Testis (tissue), 2 donors: ENCODE measurements around the gene SOCS7.

Experiments
- POLR2A ChIP-seq: fragments of 450-650 bp; IDR thresholded peaks from one replicate; pipeline ENCODE4 v1.6.1; 2017; ENCODE audit warnings: antibody characterized with exemption, mild to moderate bottlenecking, moderate library complexity
- TF ChIP-seq, protein P1 (sequence below), 3 experiments: fragments of 450-650 bp in 2 of 3; fragments of 200-600 bp in 1 of 3; sonication (generic) in 1 of 3; IDR thresholded peaks; one replicate each; pipeline ENCODE4 v1.5.1; 2016 to 2019; ENCODE audit warnings: antibody characterized with exemption in 3 of 3, mild to moderate bottlenecking in 2 of 3, moderate library complexity in 1 of 3

GRCh38 chr17:38430822-38431221 lies 79.2 kb downstream of the SOCS7 start:
- TF ChIP-seq, protein P1, sequence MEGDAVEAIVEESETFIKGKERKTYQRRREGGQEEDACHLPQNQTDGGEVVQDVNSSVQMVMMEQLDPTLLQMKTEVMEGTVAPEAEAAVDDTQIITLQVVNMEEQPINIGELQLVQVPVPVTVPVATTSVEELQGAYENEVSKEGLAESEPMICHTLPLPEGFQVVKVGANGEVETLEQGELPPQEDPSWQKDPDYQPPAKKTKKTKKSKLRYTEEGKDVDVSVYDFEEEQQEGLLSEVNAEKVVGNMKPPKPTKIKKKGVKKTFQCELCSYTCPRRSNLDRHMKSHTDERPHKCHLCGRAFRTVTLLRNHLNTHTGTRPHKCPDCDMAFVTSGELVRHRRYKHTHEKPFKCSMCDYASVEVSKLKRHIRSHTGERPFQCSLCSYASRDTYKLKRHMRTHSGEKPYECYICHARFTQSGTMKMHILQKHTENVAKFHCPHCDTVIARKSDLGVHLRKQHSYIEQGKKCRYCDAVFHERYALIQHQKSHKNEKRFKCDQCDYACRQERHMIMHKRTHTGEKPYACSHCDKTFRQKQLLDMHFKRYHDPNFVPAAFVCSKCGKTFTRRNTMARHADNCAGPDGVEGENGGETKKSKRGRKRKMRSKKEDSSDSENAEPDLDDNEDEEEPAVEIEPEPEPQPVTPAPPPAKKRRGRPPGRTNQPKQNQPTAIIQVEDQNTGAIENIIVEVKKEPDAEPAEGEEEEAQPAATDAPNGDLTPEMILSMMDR (IDR thresholded peaks at IDR 0.05): no peak
- no peak for TF ChIP-seq POLR2A
